SH-SY5Y (cell line): ENCODE results near the gene DEDD2.

Experiments
- GATA2 ChIP-seq: IDR thresholded peaks from 2 replicates; pipeline ENCODE4 v1.6.1; 2011; ENCODE audit warnings: mild to moderate bottlenecking, low read depth, low read length
- GATA3 ChIP-seq: IDR thresholded peaks from 2 replicates; pipeline ENCODE4 v1.6.1; 2011; ENCODE audit warnings: low read depth, mild to moderate bottlenecking, low read length, moderate library complexity

- TF ChIP-seq GATA3 = no peak
- TF ChIP-seq GATA2 = no peak
Measured at GRCh38 chr19:42201489-42202289, 15.8 kb downstream of the DEDD2 start.
